HG02759 (cell line): ENCODE results near the gene MNX1.

Source experiments
- ATAC-seq: cut with Tn5 transposase; IDR thresholded peaks from one replicate; pipeline ENCODE4 v1.9.1; 2021; ENCODE audit warnings: mild to moderate bottlenecking, moderate library complexity; ENCODE audit not compliant: unreplicated experiment

The MNX1 gene

DNA sequence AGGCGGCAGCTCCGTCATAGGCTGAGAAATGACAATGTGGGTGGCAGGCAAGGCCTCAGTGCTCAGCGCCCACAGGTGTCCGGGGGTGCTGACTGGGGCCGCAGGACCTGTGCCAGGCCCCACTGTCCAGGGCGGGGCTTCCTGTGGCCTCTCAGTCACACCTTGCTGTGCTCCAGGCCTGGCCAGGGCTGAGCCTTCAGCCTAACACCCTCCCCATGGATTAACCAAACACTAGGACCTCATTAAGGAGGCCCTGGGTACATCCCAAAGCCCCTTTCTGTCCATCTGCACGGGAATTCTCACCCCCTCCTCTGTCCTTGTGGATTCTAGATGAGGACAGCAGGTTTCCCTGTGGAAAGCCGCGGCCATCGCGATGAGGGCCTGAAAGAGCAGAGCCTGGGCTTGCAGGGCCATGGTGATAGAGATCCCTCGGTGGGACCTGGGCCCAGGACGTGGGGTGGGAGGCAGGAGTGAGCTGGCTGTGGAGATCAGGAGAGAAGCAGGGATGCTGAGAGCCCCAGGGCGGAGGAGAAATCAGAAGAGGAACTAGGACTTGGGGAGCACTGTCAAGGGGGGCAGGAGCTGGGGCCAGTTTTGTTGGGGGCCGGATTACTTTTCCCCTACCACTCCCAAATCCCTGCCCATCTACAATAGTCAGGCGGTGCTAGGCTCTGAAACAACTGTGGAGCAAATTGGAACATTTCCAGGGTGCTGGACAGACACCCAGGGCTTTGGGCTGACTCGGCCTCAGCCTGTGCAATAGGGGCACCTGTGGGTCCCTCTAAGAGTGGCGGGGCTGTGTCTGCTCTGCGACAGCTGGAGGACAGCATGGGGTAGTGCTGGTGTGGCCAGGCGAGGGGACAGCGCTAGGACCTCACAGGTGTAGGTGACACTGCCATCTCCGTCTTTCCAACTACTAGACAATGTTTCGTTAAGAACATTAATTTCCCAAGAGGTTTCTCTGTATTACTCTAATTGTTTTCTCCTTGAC lies 23.3 kb upstream of the MNX1 start:
- no peak for ATAC-seq

DNA sequence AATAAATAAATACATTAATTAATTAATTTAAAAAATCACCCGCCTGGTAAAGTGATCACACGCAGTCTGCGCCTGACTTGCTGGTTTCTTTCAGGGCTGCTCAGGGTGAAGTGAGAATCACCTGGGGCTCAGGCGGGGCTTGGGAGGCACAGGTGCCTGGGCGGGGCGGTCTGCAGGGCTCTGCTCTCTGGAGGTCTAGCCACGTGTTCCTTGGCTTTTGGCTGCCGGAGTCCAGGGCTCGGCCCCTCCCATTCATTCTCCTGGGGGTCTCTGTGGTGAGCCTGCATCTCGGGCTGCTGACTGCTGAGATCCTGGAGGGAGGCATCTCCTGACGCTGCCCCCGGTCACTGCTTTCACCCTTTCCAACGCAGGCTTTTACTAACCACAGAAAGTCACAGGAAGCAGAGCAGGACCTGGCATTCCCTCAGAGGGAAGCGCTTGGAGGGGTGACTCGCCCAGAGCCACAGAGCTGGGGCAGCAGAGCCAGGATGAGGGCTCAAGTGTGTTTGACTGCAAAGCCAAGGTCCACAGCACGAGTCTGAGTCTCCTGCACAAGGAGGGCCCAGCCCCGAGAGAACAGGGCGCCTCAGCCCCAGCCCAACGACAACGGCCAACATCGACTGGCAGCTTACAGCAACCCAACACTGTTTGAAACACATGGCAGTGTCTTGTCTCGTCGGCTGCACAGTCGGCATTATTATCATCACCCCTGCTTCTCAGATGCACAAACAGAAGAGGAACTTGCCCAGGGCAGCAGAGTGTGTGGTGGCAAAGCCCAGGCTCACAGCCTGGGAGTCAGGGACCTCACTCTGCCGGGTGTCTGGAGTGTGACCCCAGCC lies 22.4 kb upstream of the MNX1 start:
- no peak for ATAC-seq

- no peak for ATAC-seq
Observed at GRCh38 chr7:157032128-157032527, 21.7 kb upstream of the MNX1 start.

DNA sequence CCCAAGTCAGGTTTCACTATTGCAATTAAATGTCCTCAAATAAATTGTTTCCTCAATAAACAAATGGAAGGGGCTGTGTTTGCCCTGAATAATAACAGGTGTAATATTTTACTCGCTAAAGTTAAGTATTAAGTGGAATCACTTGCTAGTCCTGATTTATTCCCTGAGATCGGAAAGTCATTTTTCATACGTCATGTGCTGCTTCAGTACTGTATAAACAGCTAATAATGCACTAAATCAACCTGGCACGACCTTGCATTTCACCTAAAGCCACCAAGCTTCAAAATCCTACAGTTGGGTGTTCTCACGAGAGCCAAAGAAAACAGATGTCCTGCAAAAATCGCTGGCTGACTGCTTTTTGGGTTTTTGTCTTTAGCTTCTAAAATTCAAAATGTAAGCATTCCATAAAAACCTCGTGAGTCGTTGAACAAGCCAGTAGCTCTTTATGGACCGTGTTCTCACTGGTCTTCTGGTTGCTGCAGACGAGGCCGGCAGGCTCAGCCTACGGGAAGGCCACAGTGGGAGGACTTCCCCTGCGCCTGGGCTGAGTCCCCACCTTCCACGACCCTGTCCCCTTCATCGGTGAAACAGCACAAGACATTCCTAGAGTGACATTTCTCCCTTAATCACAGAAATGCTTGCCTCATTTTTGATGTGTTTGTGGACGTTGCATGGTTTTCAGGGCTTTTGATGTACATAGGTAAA lies 17.9 kb upstream of the MNX1 start:
- ATAC-seq, result no peak

- ATAC-seq, result no peak
Observed at GRCh38 chr7:157027568-157028198, 17.2 kb upstream of the MNX1 start.

DNA sequence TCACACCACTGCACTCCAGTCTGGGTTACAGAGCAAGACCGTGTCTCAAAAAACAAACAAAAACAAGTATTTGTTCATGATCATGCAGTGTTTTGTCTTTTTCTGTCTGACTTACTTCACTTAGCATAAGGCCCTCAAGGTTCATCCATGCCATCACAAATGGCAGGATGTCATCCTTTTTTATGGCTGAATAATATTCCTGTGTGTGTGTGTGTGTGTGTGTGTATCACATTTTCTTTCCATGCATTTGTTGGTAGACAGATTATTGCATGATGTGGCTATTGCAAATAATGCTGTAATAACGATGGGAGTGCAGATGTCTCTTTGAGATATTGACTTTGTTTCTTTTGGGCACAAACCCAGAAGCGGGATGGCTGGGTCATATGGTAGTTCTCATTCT lies 14.3 kb upstream of the MNX1 start:
- no peak for ATAC-seq

- ATAC-seq, result no peak
Observed at GRCh38 chr7:157023589-157023905, 13.1 kb upstream of the MNX1 start.

DNA sequence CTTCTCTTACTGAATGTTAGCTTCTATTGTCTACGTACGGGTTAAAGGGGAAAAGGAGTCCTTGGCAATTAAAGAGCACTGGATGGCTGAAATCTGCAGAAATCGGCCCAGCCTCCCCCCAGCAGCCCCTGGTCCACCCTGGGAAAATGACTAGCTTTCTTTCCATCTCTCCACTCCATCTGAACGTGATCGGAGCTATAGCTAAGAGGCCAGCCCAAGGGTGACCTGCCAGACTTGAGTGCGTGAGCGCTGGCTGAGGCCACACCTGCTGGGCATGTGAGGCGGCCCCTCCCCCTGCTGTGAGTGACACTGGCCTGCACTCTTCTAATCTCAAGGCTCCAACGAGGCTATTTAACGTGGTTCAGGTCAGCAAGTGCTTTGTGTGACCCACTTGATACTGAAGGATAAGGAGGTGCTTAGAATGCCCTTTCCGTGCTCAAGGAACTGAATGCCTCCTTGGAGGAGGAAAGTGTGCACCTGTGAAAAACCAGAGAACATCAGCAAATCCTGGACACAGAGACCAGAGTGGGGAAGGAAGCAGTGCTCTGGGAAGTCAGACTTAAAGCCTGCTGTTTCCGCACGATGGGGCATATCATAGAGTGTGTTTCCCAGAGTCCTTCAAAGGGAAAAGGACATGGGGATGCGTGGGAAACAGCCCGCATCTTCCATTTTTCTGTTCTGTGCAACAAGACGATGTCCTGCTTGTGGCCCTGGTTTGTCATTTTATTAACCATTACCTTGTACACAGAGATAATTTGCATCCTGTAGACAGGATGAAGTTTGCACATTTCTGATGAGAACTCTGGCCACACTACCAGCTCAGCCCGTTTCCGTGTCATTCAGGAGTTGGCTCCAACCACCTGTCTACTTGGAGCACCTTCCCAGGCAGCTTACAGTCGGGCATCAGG lies 12.5 kb upstream of the MNX1 start:
- no peak for ATAC-seq

- no peak for ATAC-seq
Observed at GRCh38 chr7:157021871-157022680, 11.6 kb upstream of the MNX1 start.

- no peak for ATAC-seq
Observed at GRCh38 chr7:157021071-157021870, 10.8 kb upstream of the MNX1 start.

- no peak for ATAC-seq
Observed at GRCh38 chr7:157020514-157021070, 10.1 kb upstream of the MNX1 start.

DNA sequence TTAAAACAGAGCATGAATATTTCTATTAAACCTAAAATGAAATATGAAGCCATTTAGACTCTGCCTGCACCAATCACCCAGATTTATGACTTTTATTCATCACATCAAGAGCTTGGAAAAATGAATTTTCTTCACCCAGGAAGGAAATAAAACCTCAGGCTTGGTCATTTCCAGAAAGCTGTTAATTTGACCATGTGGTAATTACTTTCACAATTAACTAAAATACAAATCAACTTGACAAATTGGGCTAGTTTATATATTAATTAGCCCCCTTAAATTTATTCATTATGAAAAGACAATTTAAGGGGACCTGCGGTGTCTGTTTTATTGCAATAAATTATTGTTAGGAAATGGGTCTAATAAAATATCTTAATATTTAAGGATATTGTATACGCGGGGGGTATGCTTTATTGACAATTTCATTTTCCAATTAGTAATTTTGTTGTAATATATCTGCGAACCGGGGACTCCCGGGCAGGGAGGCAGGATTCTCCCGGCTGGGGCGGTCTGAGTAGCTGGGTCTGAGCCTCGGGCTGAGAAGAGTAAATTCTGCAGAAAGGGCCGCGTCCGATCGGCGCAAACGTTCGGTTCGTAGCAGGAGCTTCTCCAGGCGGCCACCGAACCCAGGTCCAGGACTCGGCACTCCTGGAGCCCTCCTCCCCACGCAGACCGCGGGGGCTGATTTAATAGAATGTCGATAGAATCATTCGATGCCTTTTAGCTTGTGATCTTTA lies 9.4 kb upstream of the MNX1 start:
- no peak for ATAC-seq

GRCh38 chr7:157018997-157019608 lies 8.6 kb upstream of the MNX1 start:
- no peak for ATAC-seq

DNA sequence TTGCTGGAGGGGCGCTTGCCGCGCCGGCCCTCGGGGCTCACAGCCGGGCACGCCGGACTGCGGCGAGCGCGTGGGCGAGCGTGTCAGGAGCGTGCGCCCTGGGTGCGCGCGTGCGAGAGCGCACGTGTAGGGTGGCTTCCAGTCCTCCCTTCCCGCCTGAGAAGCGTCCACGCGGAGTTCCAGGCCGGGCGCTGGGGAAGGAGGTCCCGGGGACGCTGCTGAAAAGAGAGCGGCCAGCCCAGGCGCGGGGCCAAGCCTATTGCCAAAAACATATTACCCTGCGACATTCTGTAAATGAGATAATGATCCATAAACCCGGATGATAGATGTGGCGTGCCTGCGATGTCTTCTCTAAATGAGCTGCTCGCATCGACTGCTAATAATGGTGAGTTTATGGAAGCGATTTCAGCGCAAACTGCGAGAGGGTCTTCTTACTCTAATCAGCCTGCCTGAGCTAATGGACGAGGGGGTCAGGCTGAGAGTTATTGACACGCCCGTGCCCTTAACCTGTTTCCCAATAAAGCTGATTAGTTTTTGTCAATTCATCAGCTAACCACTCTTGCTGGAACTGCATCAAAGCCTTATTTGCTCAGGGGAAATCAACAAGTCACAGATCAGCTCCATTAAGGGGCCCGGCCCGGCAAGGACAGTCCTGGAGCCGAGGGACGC lies 8.0 kb upstream of the MNX1 start:
- ATAC-seq, result no peak

GRCh38 chr7:157017603-157018327 lies 7.3 kb upstream of the MNX1 start:
- no peak for ATAC-seq

DNA sequence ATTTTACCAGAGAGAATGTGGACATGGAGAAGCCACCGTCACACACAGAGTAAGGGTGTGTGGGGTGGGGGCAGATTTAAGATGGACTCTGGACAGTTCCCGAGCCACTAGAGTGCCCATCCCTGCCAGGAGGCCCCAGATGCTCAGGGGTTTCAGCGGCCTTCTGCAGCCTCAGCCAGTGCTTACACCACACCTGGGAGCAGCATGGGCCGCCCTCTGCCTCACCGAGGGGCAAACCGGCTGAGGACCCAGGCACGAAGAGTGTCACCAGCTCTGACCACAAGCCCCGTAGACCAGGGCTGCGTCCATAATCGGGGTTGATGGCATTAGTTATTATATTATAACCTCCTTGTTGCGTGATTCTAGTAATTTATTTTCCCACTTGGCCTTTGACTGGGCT lies 6.7 kb upstream of the MNX1 start:
- no peak for ATAC-seq
